PC-9 (cell line): ENCODE data around the gene TTC7B. TPM values are rescaled to one million over a fixed set of nuclear protein-coding genes. Genes with fewer than 3 reads are reported as not detected.

Experiments
- BruUV-seq: library from RNA; stranded (reverse); fragments of 400-500 nt; replicated peaks from 2 replicates; lab custom pipeline; 2021; lab: Mats Ljungman, UMichigan
- CTCF ChIA-PET: fragments of 300-600 bp; sonication (Branson Sonifier 250); formaldehyde crosslinking; loops from one replicate; lab custom pipeline; 2022; ENCODE audit warnings: antibody characterized with exemption; lab: Charles Lee
- POLR2A ChIA-PET: fragments of 300-600 bp; sonication (Branson Sonifier 250); formaldehyde crosslinking; loops from one replicate; lab custom pipeline; 2022; ENCODE audit warnings: antibody characterized with exemption; ENCODE audit not compliant: unreplicated experiment; lab: Charles Lee
- DNase-seq, 2 experiments: peaks; one replicate each; pipeline versions ENCODE4 v3.0.0 to v3.0.0-alpha.2; 2015 to 2022; ENCODE audit warnings: mixed read lengths in 1 of 2
- H2AFZ ChIP-seq: fragments of 200-600 bp; sonication (generic); 2 replicates; pipeline ENCODE4 v1.8.1; 2017; ENCODE audit warnings: antibody characterized with exemption
- H3F3A ChIP-seq: fragments of 200-600 bp; sonication (generic); 2 replicates; pipeline ENCODE4 v1.8.1; 2017; ENCODE audit warnings: antibody characterized with exemption, mild to moderate bottlenecking, low read depth; ENCODE audit not compliant: insufficient read depth
- H3K27ac ChIP-seq: fragments of 200-600 bp; sonication (generic); 2 replicates; pipeline ENCODE4 v1.6.1; 2016; ENCODE audit warnings: mixed run types
- H3K27me3 ChIP-seq: fragments of 200-600 bp; sonication (generic); 2 replicates; pipeline ENCODE4 v1.6.1; 2016; ENCODE audit warnings: low read depth, mixed run types; ENCODE audit not compliant: insufficient read depth
- H3K36me3 ChIP-seq: fragments of 200-600 bp; sonication (generic); 2 replicates; pipeline ENCODE4 v1.6.1; 2016; ENCODE audit warnings: low read depth, mixed run types
- H3K4me1 ChIP-seq: fragments of 200-600 bp; sonication (generic); replicated peaks from 2 replicates; pipeline ENCODE4 v1.6.1; 2016; ENCODE audit warnings: mixed run types; ENCODE audit not compliant: insufficient read depth
- H3K4me2 ChIP-seq: fragments of 200-600 bp; sonication (generic); 2 replicates; pipeline ENCODE4 v1.6.1; 2017; ENCODE audit warnings: mixed run types
- H3K4me3 ChIP-seq: fragments of 200-600 bp; sonication (generic); 2 replicates; pipeline ENCODE4 v1.6.1; 2016; ENCODE audit warnings: mixed run types
- H3K79me2 ChIP-seq: fragments of 200-600 bp; sonication (generic); 2 replicates; pipeline ENCODE4 v1.6.1; 2017; ENCODE audit warnings: low read depth, mixed run types
- H3K9me2 ChIP-seq: fragments of 200-600 bp; sonication (generic); 2 replicates; pipeline ENCODE4 v1.8.1; 2017; ENCODE audit warnings: mild to moderate bottlenecking; ENCODE audit not compliant: insufficient read depth
- H3K9me3 ChIP-seq: fragments of 200-600 bp; sonication (generic); 2 replicates; pipeline ENCODE4 v1.8.1; 2016; ENCODE audit warnings: low read depth; ENCODE audit not compliant: insufficient read depth
- H4K20me1 ChIP-seq: fragments of 200-600 bp; sonication (generic); 2 replicates; pipeline ENCODE4 v1.8.1; 2017; ENCODE audit not compliant: insufficient read depth
- EZH2 ChIP-seq: fragments of 200-600 bp; sonication (generic); IDR thresholded peaks from 2 replicates; pipeline ENCODE4 v1.8.0; 2017; ENCODE audit warnings: antibody characterized with exemption, low read depth
- intact Hi-C: fragments of 100-400 bp; cut with micrococcal nuclease; formaldehyde crosslinking; loops from one replicate; pipeline ENCODE4 v1.10.0; 2022; ENCODE audit not compliant: unreplicated experiment
- total RNA-seq: library from RNA; stranded (reverse); gene quantifications from 2 replicates; pipeline ENCODE4 v1.2.3, GENCODE V29; 2021
- TF ChIP-seq, protein P1 (sequence below): fragments of 200-600 bp; sonication (generic); conservative IDR thresholded peaks from 2 replicates; pipeline ENCODE4 v1.6.1; 2017; ENCODE audit warnings: mixed run types, antibody characterized with exemption, mild to moderate bottlenecking, moderate library complexity

The TTC7B gene
- total RNA-seq, 1 experiment from 2014 or later: 6.8 TPM

GRCh38 chr14:90541076-90541634 is 275.1 kb downstream of the TTC7B start:
- no peaks in the 10 kb centered on the region for H3K27me3 ChIP-seq
- H3K4me2 ChIP-seq: no peak overlapping the region
- BruUV-seq: no TSS peak
- no peaks in the 10 kb centered on the region for H3K79me2 ChIP-seq
- intact Hi-C loops: no loop called here
- ChIA-PET POLR2A (no interaction called here), CTCF (no interaction called here)
- no peaks in the 10 kb centered on the region for H3K4me1 ChIP-seq
- H3K9me3 ChIP-seq: no peaks in the 10 kb centered on the region
- no peaks in the 10 kb centered on the region for H3K36me3 ChIP-seq
- no peaks in the 10 kb centered on the region for H3K9me2 ChIP-seq
- DNase-seq: no peak
- TF ChIP-seq, protein P1, sequence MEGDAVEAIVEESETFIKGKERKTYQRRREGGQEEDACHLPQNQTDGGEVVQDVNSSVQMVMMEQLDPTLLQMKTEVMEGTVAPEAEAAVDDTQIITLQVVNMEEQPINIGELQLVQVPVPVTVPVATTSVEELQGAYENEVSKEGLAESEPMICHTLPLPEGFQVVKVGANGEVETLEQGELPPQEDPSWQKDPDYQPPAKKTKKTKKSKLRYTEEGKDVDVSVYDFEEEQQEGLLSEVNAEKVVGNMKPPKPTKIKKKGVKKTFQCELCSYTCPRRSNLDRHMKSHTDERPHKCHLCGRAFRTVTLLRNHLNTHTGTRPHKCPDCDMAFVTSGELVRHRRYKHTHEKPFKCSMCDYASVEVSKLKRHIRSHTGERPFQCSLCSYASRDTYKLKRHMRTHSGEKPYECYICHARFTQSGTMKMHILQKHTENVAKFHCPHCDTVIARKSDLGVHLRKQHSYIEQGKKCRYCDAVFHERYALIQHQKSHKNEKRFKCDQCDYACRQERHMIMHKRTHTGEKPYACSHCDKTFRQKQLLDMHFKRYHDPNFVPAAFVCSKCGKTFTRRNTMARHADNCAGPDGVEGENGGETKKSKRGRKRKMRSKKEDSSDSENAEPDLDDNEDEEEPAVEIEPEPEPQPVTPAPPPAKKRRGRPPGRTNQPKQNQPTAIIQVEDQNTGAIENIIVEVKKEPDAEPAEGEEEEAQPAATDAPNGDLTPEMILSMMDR: no peak
- no peak for TF ChIP-seq EZH2
- H3F3A ChIP-seq: no peaks in the 10 kb centered on the region
- H3K4me3 ChIP-seq: no peak overlapping the region
- H3K27ac ChIP-seq: no peak overlapping the region
- H4K20me1 ChIP-seq: no peaks in the 10 kb centered on the region
- H2AFZ ChIP-seq: no peak overlapping the region

GRCh38 chr14:90540437-90540836 is 275.8 kb downstream of the TTC7B start:
- Histone ChIP-seq H3K9me3 (no peaks in the 10 kb centered on the region), H3K27ac (no peak overlapping the region), H3K4me3 (no peak overlapping the region), H3K36me3 (no peaks in the 10 kb centered on the region), H3K27me3 (no peaks in the 10 kb centered on the region), H3K79me2 (no peaks in the 10 kb centered on the region), H3K4me1 (no peaks in the 10 kb centered on the region), H2AFZ (no peak overlapping the region), H4K20me1 (no peaks in the 10 kb centered on the region), H3F3A (no peaks in the 10 kb centered on the region), H3K9me2 (no peaks in the 10 kb centered on the region), H3K4me2 (no peak overlapping the region)
- TF ChIP-seq, protein P1: no peak
- TF ChIP-seq EZH2: no peak
- no TSS peak for BruUV-seq
- ChIA-PET CTCF (no interaction called here), POLR2A (no interaction called here)
- intact Hi-C loops: no loop called here
- DNase-seq: no peak

DNA sequence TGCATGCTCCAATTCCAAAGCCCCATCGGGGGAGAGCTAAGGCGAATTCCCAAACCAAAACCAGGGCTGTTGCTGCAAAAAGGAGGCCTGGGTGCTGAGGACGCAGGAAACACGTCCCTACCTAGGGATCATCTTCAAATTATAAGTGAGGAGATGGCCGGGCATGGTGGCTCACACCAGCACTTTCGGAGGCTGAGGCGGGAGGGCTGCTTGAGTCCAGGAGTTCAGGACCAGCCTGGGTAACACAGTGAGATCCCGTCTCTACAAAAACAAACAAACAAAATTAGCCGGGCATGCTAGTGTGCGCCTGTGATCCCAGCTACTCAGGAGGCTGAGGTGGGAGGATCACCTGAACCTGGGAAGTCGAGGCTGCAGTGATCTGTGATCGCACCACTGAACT is 276.2 kb downstream of the TTC7B start:
- ChIA-PET CTCF (no interaction called here), POLR2A (no interaction called here)
- Histone ChIP-seq H2AFZ (no peak overlapping the region), H3K79me2 (no peaks in the 10 kb centered on the region), H3K9me3 (no peaks in the 10 kb centered on the region), H3K9me2 (no peaks in the 10 kb centered on the region), H3K4me2 (no peak overlapping the region), H3K4me1 (no peaks in the 10 kb centered on the region), H3F3A (no peaks in the 10 kb centered on the region), H3K27me3 (no peaks in the 10 kb centered on the region), H3K4me3 (no peak overlapping the region), H3K36me3 (no peaks in the 10 kb centered on the region), H4K20me1 (no peaks in the 10 kb centered on the region), H3K27ac (no peak overlapping the region)
- BruUV-seq: no TSS peak
- no peak for DNase-seq
- intact Hi-C loops: no loop called here
- TF ChIP-seq, protein P1: no peak
- no peak for TF ChIP-seq EZH2
